Fibroblast of villous mesenchyme (primary cell): Measurements from ENCODE around the gene PARD3. TPM values are rescaled to one million over a fixed set of nuclear protein-coding genes. Genes with fewer than 3 reads are reported as not detected.

Source experiments
- DNase-seq: peaks from one replicate; pipeline ENCODE4 v3.0.0-alpha.2; 2010; ENCODE audit warnings: low read depth
- H3K4me3 ChIP-seq: 2 replicates; pipeline ENCODE4 v1.5.1; 2011; ENCODE audit warnings: low read depth, mild to moderate bottlenecking, low read length
- CTCF ChIP-seq: IDR thresholded peaks from 2 replicates; pipeline ENCODE4 v1.5.1; 2012; ENCODE audit warnings: low read depth, mild to moderate bottlenecking, low read length; ENCODE audit not compliant: insufficient read depth
- total RNA-seq: library from RNA; depleted of rRNA; stranded (reverse); fragments of >200 nt; gene quantifications from 2 replicates; pipeline ENCODE4 v1.2.3, GENCODE V29; 2012

Gene PARD3
- total RNA-seq, 1 donor = 44.0 TPM

GRCh38 chr10:34337917-34338316 lies 477.2 kb downstream of the PARD3 start:
- TF ChIP-seq CTCF = no peak
- no peak for DNase-seq
- H3K4me3 ChIP-seq = no peak overlapping the region

GRCh38 chr10:34335960-34336690 lies 479.0 kb downstream of the PARD3 start:
- TF ChIP-seq CTCF = no peak
- no peak for DNase-seq

GRCh38 chr10:34334908-34335307 lies 480.2 kb downstream of the PARD3 start:
- no peak for TF ChIP-seq CTCF
- H3K4me3 ChIP-seq = no peak overlapping the region
- peak; percentile 54 for DNase-seq

More at GRCh38 chr10:34335960-34336690, 479.0 kb downstream of the PARD3 start:
- H3K4me3 ChIP-seq = no peak overlapping the region

- TF ChIP-seq CTCF = no peak
- no peak overlapping the region for H3K4me3 ChIP-seq
- DNase-seq = peak; percentile 53
Observed at GRCh38 chr10:34333513-34333912, 481.6 kb downstream of the PARD3 start.

GRCh38 chr10:34327184-34327583 lies 487.9 kb downstream of the PARD3 start:
- no peak for DNase-seq
- TF ChIP-seq CTCF = no peak
- no peak overlapping the region for H3K4me3 ChIP-seq

GRCh38 chr10:34323192-34323591 lies 491.9 kb downstream of the PARD3 start:
- no peak overlapping the region for H3K4me3 ChIP-seq
- DNase-seq = no peak

More at GRCh38 chr10:34323192-34323591, 491.9 kb downstream of the PARD3 start:
- no peak for TF ChIP-seq CTCF
